ENCODE results near the gene NDUFB11.

DNA sequence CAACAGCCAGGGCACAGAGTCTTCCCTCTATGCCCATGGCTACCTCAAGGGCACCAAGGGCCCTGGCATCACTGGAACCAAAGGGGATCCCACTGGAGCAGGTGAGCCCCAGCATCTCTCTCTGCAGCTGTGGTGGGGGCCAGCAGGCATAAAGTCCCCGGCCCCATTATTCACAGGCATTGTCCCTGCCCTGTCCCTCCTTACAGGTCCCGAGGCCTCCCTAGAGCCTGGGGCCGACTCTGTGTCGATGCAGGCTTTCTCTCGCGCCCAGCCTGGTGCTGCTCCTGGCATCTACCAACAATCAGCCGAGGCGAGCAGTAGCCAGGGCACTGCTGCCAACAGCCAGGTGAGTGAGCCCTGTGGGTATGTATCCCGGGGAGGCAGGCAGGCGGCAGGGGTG, 36.8 kb upstream of the NDUFB11 start:
- TF ChIP-seq, protein P1, sequence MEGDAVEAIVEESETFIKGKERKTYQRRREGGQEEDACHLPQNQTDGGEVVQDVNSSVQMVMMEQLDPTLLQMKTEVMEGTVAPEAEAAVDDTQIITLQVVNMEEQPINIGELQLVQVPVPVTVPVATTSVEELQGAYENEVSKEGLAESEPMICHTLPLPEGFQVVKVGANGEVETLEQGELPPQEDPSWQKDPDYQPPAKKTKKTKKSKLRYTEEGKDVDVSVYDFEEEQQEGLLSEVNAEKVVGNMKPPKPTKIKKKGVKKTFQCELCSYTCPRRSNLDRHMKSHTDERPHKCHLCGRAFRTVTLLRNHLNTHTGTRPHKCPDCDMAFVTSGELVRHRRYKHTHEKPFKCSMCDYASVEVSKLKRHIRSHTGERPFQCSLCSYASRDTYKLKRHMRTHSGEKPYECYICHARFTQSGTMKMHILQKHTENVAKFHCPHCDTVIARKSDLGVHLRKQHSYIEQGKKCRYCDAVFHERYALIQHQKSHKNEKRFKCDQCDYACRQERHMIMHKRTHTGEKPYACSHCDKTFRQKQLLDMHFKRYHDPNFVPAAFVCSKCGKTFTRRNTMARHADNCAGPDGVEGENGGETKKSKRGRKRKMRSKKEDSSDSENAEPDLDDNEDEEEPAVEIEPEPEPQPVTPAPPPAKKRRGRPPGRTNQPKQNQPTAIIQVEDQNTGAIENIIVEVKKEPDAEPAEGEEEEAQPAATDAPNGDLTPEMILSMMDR (IDR thresholded peaks at IDR 0.05) = no peak
- no peak for TF ChIP-seq EZH2 (IDR thresholded peaks at IDR 0.05)
